K562 treated with DMSO at 1 percent for 4 hours (cell line): ENCODE results near the gene RPUSD1. TPM values are rescaled to one million over a fixed set of nuclear protein-coding genes. Genes with fewer than 3 reads are reported as not detected.

Experiments
- total RNA-seq: library from RNA; unstranded; fragments of 300-600 nt; gene quantifications from 2 replicates; pipeline ENCODE4 v1.2.3, GENCODE V29; 2022; ENCODE audit not compliant: insufficient read depth

Gene RPUSD1
- total RNA-seq, result 45.1 and 50.9 TPM in 2 replicates

GRCh38 chr16:787978-788398 is at the start of gene RPUSD1:
RPUSD1 (minus strand) TSS chr16:788381; CDS start chr16:787737, 644 bp downstream.

GRCh38 chr16:799948-800833 is 12.0 kb upstream of the RPUSD1 start, which contains the start of gene GNG13:
GNG13 (minus strand) TSS chr16:800734; CDS start chr16:799077, 1,657 bp downstream.

GRCh38 chr16:788399-789126 is 382 bp upstream of the RPUSD1 start, which contains the start of gene CHTF18:
CHTF18 (plus strand) TSS chr16:788620; CDS start chr16:788685, 65 bp downstream.

GRCh38 chr16:760545-761343 is 27.4 kb downstream of the RPUSD1 start, which contains the start of gene MSLN:
MSLN (plus strand) TSS chr16:760734; CDS start chr16:762681, 1,947 bp downstream.

GRCh38 chr16:740764-741505 is 47.2 kb downstream of the RPUSD1 start, which contains the start of gene CIAO3:
CIAO3 (minus strand) TSS chr16:740997; CDS start chr16:740985, 12 bp downstream.

Other genes starting within 250 kb of the RPUSD1 start
- gene PRR35, start 228.0 kb downstream of the RPUSD1 start, total RNA-seq, result not detected in 2 replicates
- 4.3 and 5.8 TPM in 2 replicates for gene NHLRC4, start 221.4 kb downstream of the RPUSD1 start, total RNA-seq
- gene PIGQ, start 218.4 kb downstream of the RPUSD1 start, total RNA-seq, result 36.7 and 38.3 TPM in 2 replicates
- gene RAB40C, start 198.3 kb downstream of the RPUSD1 start, total RNA-seq, result 25.1 and 27.0 TPM in 2 replicates
- 8.4 and 9.7 TPM in 2 replicates for gene WFIKKN1, start 157.4 kb downstream of the RPUSD1 start, total RNA-seq
- gene METTL26, start 152.1 kb downstream of the RPUSD1 start, total RNA-seq, result 176 and 186 TPM in 2 replicates
- gene MCRIP2, start 146.6 kb downstream of the RPUSD1 start, total RNA-seq, result 83.7 and 110 TPM in 2 replicates
- 3.4 and 4.8 TPM in 2 replicates for gene WDR90, start 139.0 kb downstream of the RPUSD1 start, total RNA-seq
- gene RHOT2, start 120.2 kb downstream of the RPUSD1 start, total RNA-seq, result 128 and 154 TPM in 2 replicates
- 2.8 and 4.2 TPM in 2 replicates for gene RHBDL1, start 112.7 kb downstream of the RPUSD1 start, total RNA-seq
- 129 and 139 TPM in 2 replicates for gene STUB1, start 108.0 kb downstream of the RPUSD1 start, total RNA-seq
- gene JMJD8, start 104.0 kb downstream of the RPUSD1 start, total RNA-seq, result 88.7 and 91.8 TPM in 2 replicates
- 19.6 and 21.8 TPM in 2 replicates for gene WDR24, start 98.0 kb downstream of the RPUSD1 start, total RNA-seq
- gene FBXL16, start 82.6 kb downstream of the RPUSD1 start, total RNA-seq, result 3.4 and 6.3 TPM in 2 replicates
- 21.4 and 37.4 TPM in 2 replicates for gene METRN, start 73.3 kb downstream of the RPUSD1 start, total RNA-seq
- 56.5 and 66.4 TPM in 2 replicates for gene ANTKMT, start 67.2 kb downstream of the RPUSD1 start, total RNA-seq
- gene CCDC78, start 61.9 kb downstream of the RPUSD1 start, total RNA-seq, result 0.51 and 1.4 TPM in 2 replicates
- 30.6 and 31.8 TPM in 2 replicates for gene HAGHL, start 61.3 kb downstream of the RPUSD1 start, total RNA-seq
- 26.1 and 31.9 TPM in 2 replicates for gene CIAO3, start 47.4 kb downstream of the RPUSD1 start, total RNA-seq
- not detected in 2 replicates for gene MSLN, start 27.6 kb downstream of the RPUSD1 start, total RNA-seq
- gene CHTF18, start 239 bp upstream of the RPUSD1 start, total RNA-seq, result 25.9 and 26.9 TPM in 2 replicates
- not detected in 2 replicates for gene GNG13, start 12.4 kb upstream of the RPUSD1 start, total RNA-seq
- gene LMF1, start 182.6 kb upstream of the RPUSD1 start, total RNA-seq, result 2.9 and 6.1 TPM in 2 replicates
- not detected in 2 replicates for gene SOX8, start 193.4 kb upstream of the RPUSD1 start, total RNA-seq